HG02798 (cell line): ENCODE data around the gene ZNF143.
A peak's percentile ranks its signal among the peaks of the same experiment; 100 is the strongest.
"Not testable (repeated sequence)": the region's sequence is repeated elsewhere in the genome, so short reads cannot be mapped to it uniquely, and the experiment has no call there.

Source experiments
- ATAC-seq: cut with Tn5 transposase; IDR thresholded peaks from one replicate; pipeline ENCODE4 v1.9.1; 2021; ENCODE audit warnings: mild to moderate bottlenecking; ENCODE audit not compliant: unreplicated experiment, poor library complexity

ZNF143 gene

DNA sequence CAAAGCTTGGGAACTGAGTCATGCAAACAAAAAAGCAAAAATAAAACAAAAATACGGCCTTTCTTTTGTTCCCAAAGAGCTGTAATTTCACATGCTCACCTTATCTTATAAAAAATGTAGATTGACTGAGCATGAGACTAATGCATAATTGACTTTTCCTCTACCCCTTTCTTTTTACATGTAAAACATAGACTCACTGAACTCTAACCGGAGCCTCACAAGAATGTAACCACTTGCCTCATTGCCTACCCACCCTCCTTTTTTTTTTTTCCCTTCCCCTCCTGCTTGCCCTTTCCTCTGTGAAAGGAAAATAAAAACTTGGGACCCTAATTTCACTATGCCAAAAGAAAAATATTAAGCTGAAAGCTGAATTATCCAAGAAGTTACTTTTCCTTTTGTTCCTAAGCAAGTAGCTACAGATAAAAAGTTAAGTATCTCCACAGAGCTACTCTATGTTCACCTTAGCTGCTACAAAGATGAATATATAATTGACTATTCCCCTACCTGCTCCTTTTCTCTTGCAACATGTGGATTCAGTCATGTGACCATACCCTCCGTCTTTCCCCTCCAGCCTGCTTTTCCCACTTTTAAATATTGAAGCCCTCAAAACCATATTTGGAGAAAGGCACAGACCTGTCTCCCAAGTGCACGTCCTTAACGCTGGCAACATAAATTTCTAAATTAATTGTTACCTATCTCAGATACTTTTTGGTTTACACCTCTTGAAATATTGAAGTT lies 73.1 kb downstream of the ZNF143 start:
- no peak for ATAC-seq

DNA sequence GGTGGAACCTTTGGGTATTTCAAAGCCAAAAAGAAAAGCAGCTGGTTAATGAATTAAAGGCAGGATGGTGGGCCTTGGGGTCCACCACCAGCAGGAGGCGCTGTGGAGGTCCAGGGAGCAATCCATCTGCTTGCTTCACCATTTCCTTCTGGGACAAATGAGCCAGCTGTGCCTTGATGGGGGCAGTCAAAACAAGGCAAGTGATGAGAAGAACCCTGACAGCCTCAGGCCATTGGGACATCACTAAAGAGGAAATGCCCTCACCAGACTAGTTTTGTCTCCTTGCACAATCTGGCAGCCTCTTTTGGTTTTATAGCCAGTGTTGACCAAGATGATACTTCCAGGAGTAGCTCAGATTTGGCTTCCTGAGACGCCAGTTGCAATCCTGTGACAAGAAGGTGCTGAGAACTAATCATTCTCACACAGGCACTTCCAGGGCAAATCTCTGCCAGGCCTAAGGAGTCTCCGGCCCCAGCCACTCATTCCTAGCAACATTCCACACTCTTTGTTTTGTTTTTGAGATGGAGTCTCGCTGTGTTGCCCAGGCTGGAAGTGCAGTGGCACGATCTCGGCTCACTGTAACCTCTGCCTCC lies 74.5 kb downstream of the ZNF143 start:
- peak; percentile 60 for ATAC-seq

DNA sequence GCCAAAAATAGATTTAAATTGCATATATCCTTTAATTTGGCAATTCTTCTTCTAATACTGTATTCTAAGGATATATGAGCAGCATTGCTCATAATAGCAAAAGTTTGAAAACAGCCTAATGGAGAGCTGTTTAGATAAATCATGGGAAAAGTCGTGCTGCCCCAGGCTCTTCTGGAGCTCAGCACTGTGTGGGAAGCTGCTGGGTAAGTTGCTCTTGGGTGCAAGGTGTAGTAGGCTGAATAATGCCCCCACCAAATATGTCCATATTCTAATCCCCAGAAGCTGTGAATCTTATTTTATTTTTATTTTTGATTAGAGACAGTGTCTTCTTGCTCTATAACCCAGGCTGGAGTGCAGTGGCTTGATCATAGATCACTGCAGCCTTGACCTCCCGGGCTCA lies 77.7 kb downstream of the ZNF143 start:
- no peak for ATAC-seq

DNA sequence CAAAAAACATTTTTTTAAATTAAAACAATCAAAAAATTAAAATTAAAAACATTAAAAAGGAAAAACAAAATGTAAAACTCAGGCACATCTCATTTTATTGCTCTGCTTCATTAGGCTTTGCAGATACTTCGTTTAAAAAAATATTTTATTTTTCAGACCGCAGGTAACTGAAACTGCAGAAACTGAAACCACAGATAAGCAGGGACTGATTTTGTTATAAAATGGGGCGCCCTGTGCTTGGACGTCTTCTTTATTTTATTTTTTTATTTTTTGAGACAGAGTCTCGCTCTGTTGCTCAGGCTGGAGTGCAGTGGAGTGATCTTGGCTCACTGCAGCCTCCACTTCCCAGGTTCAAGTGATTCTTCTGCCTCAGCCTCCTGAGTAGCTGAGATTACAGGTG lies 88.4 kb downstream of the ZNF143 start:
- not testable (repeated sequence) for ATAC-seq

DNA sequence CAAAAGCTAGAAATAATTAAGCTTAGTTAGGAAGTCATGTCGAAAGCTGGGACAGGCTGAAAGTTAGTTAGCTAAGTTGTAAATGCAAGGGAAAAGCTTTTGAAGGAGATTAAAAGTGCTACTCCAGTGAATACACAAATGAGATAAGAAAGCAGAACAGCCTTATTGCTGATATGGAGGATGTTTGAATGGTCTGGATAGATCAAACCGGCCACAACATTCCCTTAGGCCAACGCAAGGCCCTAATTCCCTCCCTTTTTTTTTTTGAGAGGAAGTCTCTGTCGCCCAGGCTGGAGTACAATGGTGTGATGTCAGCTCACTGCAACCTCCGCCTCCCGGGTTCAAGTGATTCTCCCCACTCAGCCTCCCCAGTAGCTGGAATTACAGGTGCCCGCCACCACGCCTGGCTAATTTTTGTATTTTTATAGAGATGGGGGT lies 89.4 kb downstream of the ZNF143 start:
- ATAC-seq = no peak

DNA sequence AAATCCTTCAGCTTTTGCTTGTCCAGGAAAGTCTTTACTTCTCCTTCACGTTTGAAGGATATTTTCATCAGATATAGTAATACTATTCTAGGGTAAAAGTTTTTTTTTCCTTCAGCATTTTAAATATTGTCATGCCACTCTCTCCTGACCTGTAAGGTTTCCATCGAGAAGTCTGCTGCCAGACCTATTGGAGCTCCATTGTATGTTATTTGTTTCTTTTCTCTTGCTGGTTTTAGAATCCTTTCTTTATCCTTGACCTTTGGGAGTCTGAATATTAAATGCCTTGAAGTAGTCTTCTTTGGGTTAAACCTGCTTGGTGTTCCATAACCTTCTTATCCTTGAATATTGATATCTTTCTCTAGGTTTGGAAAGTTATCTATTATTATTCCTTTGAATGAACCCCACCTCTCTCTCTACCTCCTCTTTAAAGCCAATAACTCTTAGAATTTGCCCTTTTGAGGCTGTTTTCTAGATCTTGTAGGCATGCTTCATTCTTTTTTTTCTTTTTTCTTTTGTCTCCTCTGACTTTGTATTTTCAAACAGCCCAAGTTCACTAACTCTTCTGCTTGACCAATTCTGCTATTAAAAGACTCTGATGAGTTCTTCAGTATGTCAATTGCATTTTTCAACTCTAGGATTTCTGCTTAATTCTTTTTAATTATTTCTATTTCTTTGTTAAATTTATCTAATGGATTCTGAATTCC lies 100.6 kb downstream of the ZNF143 start:
- no peak for ATAC-seq

DNA sequence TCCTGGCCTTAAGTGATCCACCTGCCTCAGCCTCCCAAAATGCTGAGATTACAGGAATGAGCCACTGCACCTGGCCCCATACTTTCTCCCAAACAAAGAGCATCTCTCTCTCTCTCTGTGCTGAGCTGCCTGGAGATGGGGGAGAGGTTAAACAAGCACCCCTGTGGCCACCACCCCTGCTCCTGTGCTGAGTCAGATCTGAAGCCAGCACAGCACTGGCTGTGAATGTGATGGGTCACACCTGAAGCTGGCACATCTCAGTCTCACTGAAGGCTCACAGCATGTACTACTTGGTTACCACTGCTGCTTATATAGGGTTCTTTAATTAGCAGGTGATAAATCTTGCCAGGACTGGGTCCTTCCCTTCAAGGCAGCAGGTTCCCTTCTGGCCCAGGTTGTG lies 101.9 kb downstream of the ZNF143 start:
- no peak for ATAC-seq

DNA sequence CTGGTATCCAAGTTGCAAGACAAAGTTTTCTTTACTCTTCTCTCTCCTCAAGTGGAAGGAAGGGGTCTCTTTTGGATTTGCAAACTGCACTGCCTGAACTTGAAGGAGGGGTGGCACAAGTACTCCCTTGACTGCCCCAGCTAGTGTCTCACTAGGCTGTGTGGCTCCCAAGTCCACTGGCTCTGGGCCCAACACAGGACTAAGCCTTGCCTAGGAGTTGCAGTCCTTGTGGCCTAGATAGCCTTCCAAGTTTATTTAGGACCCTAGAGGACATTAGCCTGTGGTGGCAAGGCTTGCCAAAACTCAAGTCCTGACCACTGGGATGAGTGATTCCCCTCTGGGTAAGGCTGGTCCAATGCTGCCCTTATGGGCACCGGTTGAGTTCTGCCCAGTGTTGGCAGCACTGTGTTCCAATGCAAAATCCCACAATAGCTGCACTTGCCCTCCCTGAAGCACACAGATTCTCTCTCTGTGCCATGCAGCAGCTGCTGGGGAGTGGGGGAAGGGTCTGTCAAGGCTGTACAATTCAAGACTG lies 102.5 kb downstream of the ZNF143 start:
- ATAC-seq = no peak

DNA sequence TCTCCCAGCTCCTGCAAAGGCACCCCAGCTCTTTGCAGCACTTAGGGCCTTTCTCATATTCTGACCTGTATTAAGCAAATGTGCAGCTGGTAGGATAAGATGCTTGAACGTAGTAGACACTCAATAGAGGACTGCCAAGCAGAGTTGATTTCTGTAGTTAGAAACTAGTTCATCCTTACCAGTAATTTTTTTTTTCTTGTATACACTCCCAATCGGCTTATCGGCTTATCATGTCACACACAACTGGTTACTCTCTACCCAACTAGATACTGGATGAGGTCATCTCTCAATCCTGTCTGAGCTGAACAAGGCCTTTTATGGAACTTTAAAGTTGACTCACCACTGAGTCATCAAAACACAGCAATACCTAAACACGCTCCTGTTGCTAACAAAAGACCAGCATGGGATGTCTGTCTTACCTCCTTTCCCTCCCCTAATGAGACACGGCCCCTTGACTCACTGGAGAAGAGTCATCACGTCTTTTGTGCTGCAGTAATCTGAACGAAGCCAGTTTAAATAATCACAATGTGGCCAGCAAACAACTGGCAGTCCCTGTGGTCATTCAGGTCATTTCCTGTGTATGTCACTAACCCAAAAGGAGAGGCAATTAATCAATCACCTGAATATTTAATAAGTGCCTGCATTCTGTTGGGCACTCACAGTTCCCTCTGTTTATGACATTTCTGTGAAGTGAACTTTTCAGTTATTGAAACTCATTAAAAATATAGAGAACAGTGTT lies 105.2 kb downstream of the ZNF143 start:
- ATAC-seq = peak; percentile 94

DNA sequence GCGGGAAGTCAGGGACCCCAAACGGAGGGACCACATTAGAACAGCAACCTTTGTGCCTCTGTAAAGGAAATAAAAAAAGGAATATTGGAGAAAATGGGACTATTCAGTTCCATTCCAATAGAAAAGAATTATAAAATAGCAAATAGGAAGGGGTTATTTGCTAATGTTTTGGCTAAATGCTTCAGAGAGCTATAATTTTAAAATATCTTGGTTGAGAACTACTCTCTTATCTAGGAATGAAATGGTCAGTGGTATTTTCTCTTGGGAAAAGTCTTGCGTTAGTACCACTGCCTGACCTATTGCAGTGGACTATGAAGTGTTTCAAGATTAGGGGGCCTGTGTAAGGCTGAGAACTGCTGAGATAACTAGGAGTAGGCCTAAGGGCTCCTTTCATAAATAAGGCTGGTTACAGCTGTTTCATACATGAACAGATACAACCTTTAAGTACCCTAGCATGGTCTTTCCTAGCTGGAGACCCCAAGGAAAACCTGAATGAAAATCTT lies 105.8 kb downstream of the ZNF143 start:
- ATAC-seq = no peak

DNA sequence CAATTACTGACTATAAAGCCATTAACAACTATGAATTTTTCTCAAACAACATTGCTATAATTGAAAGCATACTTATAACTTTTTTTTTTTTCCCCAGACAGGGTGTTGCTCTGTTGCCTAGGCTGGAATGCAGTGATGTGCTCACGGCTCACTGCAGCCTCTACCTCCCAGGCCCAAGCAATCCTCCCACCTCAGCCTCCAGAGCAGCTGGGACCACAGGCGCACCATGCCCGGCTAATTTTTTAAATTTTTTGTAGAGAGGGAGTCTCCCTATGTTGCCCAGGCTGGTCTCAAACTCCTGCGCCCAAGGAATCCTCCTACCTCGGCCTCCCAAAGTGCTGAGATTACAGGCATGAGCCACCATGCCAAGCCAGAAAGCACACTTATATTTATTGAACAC lies 106.6 kb downstream of the ZNF143 start:
- ATAC-seq = no peak

DNA sequence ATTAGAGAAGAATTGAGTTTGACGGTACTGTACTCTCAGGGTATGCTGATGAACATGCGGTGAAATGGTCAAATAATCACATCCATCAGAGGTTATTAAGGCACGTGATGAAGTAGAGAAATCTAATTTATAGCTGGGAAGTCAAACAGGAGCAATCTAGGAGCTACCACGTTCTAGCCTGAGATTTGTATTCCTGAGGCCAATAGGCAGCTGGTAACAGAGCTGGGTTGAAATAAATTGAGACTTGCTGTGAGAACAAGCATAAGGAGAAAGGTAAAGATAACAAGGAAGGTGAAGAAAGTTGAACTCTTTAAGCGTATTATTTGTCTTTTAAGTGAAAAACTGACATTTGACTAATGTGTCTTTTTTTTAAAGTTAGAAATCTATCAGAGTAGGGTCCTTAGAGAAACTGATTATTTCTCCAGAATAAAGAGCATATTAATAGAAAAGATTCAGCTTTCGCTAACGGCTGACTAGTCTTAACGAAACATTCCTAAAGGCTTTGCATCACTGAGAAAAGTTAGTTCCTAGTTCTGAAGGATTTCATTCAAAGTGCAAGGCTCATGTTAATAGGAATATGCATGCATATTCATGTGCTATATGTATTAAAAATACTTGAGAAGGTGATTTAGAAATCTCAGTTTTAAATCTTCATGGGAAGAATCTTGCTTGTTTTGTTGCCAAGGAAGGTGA lies 107.5 kb downstream of the ZNF143 start:
- no peak for ATAC-seq

DNA sequence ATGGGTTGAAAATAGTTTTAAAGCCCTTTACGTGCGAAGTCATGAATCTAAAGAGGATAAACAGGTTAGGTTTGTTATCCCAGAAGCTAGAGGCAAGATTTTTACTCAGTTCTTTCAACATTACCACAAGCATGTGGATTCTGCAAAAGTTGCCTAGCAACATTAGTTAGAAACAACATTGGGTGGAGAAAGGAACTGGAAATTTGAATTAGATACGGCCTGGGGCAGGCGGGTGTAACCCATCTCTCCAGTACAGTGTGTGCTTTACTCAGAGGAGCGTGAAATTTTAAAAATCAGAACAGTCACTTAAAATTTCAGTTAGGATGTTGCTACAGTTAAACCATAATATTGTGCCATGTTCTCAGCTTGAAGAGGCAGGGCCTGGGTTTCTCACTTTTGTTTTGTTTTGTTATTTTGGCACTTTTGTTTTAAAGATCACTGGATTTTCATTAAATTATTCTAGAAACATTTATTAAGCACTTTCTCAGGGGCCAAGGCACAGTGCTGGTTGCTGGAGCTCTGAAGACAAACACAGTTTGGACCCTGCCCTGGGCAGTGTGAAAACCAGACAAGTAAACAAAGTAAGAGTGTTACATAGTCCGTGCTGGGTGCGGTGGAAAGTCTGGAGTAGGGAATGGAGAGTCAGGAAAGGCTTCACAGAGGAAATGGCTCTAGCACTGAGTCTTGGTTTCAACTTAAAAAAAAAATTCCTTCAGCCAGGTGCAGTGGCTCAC lies 108.2 kb downstream of the ZNF143 start:
- ATAC-seq = no peak

DNA sequence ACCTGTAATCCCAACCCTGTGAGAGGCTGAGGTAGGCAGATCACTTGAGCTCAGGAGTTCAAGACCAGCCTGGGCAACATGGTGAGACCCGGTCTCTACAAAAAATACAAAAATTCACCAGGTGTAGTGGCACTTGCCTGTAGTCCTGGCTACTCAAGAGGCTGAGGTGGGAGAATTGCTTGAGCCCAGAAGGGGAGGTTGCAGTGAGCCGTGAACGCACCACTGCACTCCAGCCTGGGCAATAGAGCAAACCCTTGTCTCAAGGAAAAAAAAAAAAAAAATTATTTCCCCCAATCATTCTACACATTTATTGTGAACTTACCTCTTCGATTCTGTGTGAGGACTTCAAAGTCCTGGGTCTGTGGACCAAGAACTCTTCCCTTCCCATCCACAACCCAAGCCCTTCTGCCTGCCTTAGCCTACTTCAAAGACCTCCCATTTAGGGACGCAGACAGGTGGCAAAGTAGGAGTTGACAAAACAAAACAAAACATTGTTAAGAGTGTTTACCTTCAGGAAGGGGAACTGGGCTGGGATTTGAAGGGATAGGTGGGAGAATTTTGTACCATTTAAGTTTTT lies 108.9 kb downstream of the ZNF143 start:
- ATAC-seq = no peak

DNA sequence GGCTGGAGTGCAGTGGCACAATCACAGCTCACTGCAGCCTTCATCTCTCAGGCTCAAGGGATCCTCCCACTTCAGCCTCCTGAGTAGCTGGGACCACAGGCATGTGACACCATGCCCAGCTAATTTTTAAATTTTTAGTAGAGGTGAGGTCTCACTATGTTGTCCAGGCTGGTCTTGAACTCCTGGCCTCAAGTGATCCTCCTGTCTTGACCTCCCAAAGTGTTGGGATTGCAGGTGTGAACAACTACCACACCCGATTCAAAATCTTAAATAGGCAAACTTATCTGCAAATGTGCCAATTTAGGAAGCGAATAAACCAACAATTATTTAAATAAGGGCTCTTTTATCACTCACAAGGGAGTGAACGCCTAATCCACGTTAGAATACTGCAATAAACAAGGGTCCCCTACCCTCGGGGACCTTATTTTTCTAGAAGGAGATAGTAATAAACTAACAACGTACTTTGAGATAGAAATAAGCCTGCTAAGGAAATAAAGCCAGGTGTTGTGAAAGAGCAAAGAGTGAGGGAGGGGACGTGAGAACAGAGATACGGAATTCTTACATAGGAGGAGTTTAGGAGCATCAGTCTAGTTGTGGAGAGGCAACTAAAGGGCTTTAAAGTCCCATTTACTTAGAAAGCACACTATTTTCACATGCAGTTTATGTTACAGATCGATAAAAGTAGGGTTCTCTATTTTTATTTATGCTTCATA lies 109.7 kb downstream of the ZNF143 start:
- no peak for ATAC-seq

DNA sequence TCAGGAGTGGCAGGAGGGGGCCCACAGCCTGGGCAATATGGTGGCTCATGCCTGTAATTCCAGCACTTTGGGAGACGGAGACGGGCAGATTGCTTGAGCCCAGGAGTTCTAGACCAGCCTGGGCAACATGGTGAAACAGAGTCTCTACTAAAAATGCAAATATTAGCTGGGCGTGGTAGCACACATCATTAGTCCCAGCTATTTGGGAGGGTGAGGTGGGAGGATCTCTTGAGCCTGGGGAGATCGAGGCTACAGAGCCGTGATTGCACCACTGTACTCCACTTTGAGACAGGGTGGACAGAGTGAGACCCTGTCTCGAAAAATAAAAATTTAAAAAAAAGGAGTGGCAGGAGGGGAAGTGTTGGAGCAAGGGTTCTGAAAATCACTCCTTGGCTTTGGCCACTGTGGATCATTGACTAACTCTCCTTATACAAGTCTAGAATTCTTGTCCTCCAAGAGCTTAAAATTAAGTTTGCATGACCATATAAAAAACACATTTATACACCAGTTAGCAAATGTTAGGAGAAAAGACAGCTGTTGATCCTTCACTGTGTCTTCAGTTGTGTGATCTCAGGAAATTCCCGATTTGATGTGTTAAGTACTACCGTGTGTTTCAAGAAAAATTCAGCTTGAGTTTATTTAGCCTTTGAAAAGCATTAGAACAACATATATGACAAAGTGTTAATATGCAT lies 110.4 kb downstream of the ZNF143 start:
- ATAC-seq = no peak

DNA sequence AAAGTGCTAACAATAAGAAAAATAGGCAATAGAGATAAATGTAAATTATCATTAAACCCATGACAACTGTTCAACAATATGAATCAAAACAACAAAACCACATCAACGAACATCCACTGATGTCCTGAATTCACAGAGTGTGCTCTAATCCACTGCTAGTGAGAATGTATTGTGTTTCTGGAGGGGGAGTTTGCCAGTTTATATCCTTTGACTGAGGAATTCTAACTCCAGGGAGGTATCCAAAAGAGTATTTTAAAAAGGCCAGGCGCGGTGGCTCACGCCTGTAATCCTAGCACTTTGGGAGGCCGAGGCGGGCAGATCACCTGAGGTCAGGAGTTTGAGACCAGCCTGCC lies 110.9 kb downstream of the ZNF143 start:
- no peak for ATAC-seq
